SJSA1 (cell line): ENCODE results near the gene ARHGEF1. TPM values are rescaled to one million over a fixed set of nuclear protein-coding genes. Genes with fewer than 3 reads are reported as not detected.

Experiments
- DNase-seq, 2 experiments: peaks; one replicate each; pipeline ENCODE4 v3.0.0-alpha.2; 2015 to 2020; ENCODE audit warnings: low spot score in 2 of 2, low read depth in 1 of 2
- H3K27ac ChIP-seq: fragments of 250-450 bp; sonication (Bioruptor Pico); 2 replicates; pipeline ENCODE4 v1.5.1; 2020; ENCODE audit warnings: mild to moderate bottlenecking, moderate library complexity
- H3K27me3 ChIP-seq: fragments of 250-450 bp; sonication (Bioruptor Pico); replicated peaks from 2 replicates; pipeline ENCODE4 v1.5.1; 2020; ENCODE audit warnings: mild to moderate bottlenecking, moderate library complexity
- H3K36me3 ChIP-seq: fragments of 250-450 bp; sonication (Bioruptor Pico); 2 replicates; pipeline ENCODE4 v1.5.1; 2020; ENCODE audit warnings: mild to moderate bottlenecking
- H3K4me1 ChIP-seq: fragments of 250-450 bp; sonication (Bioruptor Pico); replicated peaks from 2 replicates; pipeline ENCODE4 v1.6.1; 2021; ENCODE audit warnings: mild to moderate bottlenecking
- H3K4me3 ChIP-seq: fragments of 250-450 bp; sonication (Bioruptor Pico); 2 replicates; pipeline ENCODE4 v1.5.1; 2020; ENCODE audit warnings: mild to moderate bottlenecking
- H3K9me3 ChIP-seq: fragments of 250-450 bp; sonication (Bioruptor Pico); replicated peaks from 2 replicates; pipeline ENCODE4 v1.5.1; 2020; ENCODE audit warnings: mild to moderate bottlenecking
- total RNA-seq: library from RNA; depleted of rRNA; stranded (reverse); fragments of >200 nt; shearing (Covaris generic); gene quantifications from 2 replicates; pipeline ENCODE4 v1.2.3, GENCODE V29; 2014

The ARHGEF1 gene
- total RNA-seq, 1 experiment from 2014 or later, result 44.9 TPM

- peaks cover 9% of the 10 kb centered on the region for H3K4me1 ChIP-seq
- H3K36me3 ChIP-seq, result peaks cover 25% of the 10 kb centered on the region
- H3K9me3 ChIP-seq, result no peaks in the 10 kb centered on the region
- 0 out of 2 replicates have a peak overlapping the region, but pooled peaks have one; percentile 12 for H3K27ac ChIP-seq
- no peaks in the 10 kb centered on the region for H3K27me3 ChIP-seq
- peak overlapping the region; percentile 72 for H3K4me3 ChIP-seq
- peak in 1 of 2 experiments; percentile 30 for DNase-seq
Observed at GRCh38 chr19:41883463-41883820, 458 bp downstream of the ARHGEF1 start.

DNA sequence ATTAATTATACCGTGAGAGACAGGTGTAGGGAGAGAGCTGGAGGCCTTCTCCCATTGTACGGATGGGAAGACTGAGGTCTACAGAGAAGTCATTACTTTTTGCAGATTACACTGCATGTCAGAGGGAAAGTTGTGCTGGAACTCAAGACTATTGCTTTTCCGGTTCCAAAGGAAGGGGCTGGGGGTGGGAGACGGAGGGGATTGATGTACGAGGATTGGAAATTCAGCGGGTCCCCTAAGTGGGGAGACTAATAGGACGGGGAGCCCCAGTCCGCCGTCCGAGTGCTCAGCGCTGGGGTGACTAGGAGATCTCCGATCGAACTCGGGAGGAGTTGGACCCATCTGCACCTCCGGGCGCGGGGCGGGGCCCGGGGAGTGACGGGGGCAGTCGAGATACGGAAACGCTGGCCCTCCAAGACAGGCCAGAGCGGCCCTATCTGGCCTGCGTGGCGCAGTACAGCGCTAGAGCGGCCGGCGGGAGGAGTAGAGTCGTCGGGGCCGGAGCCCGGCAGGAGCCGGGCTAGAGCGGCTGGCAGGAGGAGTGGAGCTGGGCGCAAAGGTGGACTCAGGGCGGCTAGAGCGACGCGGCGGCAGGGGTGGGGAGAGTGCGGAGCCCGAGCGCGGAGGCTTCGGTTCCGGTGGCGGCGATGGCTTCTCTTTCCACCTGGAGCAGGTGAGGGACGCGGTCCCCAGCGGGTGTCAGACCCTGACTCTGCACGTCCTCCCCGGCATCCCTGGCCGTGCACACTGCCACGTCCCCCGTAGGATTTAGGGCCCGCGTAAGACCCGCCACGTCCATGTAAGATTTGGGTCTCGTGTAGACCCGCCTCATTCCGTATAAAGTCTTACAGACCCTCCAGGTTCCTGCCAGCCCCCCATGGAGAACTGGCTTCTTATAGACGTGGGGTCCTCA is 1.1 kb downstream of the ARHGEF1 start:
- Histone ChIP-seq H3K4me1 (peaks cover 9% of the 10 kb centered on the region), H3K36me3 (peaks cover 26% of the 10 kb centered on the region), H3K9me3 (no peaks in the 10 kb centered on the region), H3K4me3 (peak overlapping the region; percentile 72), H3K27me3 (no peaks in the 10 kb centered on the region), H3K27ac (no peak overlapping the region; the same call in 1 of the 2 replicates)
- peak; percentile 95 to 97 for DNase-seq

DNA sequence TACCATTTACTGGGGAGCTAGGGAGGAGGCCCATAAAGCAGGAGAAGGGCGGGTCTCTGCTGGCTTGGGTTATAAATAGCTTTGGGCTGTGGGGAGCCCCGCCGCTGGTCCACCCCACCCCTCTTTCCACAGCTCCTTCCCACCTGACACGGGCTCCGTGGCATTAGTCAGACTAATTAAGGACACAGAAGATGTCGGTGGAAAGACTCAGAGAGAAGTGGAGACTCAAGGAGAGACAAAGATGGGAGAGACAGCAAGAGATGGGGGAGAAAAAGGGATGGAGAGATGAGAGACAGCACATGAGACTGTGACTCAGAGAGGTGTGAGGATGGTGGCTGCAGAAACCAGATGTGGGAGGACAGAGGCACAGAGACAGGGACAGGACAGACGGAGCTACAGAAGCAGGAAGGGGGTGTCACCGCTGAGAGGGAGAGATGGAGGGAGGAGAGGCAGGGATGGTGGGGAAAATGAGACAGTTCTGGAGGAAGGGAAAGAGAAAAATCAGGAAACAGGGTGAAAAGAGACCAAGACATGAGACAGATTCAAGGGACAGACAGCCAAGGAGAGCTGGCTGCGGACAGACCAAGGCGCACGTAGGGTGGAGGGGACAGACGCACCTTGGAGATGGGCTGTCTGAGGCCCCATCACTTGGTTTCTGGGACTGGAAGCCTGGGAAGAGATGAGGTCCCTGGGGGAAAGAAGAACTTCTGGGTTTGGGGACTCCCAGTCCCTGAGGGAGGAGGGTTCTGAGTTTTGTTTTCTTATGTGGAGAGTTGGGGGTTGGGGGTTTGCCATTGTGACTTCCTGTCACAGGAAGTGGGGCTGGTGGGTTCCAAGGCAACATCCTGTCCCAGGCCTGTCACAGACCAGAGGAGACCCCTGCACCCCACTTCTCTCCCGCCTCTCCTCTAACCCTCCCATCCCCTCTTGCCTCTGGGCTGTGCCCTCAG is 4.1 kb downstream of the ARHGEF1 start:
- Histone ChIP-seq H3K4me3 (no peak overlapping the region), H3K27me3 (no peaks in the 10 kb centered on the region), H3K4me1 (peaks cover 9% of the 10 kb centered on the region), H3K27ac (no peak overlapping the region), H3K36me3 (peaks cover 49% of the 10 kb centered on the region), H3K9me3 (no peaks in the 10 kb centered on the region)
- DNase-seq, result no peak

- H3K27ac ChIP-seq, result no peak overlapping the region
- H3K27me3 ChIP-seq, result no peaks in the 10 kb centered on the region
- H3K4me3 ChIP-seq, result no peak overlapping the region
- no peak for DNase-seq
- H3K9me3 ChIP-seq, result no peaks in the 10 kb centered on the region
- H3K36me3 ChIP-seq, result peaks cover 57% of the 10 kb centered on the region
- peaks cover 5% of the 10 kb centered on the region for H3K4me1 ChIP-seq
Observed at GRCh38 chr19:41887711-41888382, 4.9 kb downstream of the ARHGEF1 start.

- Histone ChIP-seq H3K4me1 (peaks cover 5% of the 10 kb centered on the region), H3K27ac (no peak overlapping the region), H3K27me3 (no peaks in the 10 kb centered on the region), H3K4me3 (no peak overlapping the region), H3K36me3 (peaks cover 56% of the 10 kb centered on the region), H3K9me3 (no peaks in the 10 kb centered on the region)
- no peak for DNase-seq
Observed at GRCh38 chr19:41888926-41889325, 5.9 kb downstream of the ARHGEF1 start.

- Histone ChIP-seq H3K27ac (no peak overlapping the region), H3K4me1 (peaks cover 1% of the 10 kb centered on the region), H3K4me3 (no peak overlapping the region), H3K9me3 (no peaks in the 10 kb centered on the region), H3K36me3 (peaks cover 58% of the 10 kb centered on the region), H3K27me3 (no peaks in the 10 kb centered on the region)
- no peak for DNase-seq
Observed at GRCh38 chr19:41889896-41890295, 6.9 kb downstream of the ARHGEF1 start.

DNA sequence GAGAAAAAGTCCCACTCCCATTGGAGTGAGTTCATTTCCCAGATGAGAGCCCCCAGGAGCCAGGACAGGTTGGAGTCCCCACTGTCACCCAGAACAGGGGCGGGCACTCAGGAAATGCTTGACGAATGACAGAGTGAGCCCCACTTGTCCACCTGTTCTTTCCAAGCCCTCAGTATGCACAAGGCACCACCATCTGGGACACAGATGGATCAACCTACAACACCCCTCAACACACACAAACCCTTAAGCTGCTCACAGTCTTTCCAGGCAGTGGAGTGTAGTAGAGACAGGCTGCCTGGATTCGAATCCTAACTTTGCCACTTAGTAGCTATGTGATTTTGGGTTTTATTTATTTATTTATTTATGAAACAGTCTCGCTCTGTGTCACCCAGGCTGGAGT is 8.0 kb downstream of the ARHGEF1 start:
- H3K36me3 ChIP-seq, result peaks cover 63% of the 10 kb centered on the region
- no peaks in the 10 kb centered on the region for H3K4me1 ChIP-seq
- DNase-seq, result no peak
- H3K9me3 ChIP-seq, result no peaks in the 10 kb centered on the region
- no peaks in the 10 kb centered on the region for H3K27me3 ChIP-seq
- H3K27ac ChIP-seq, result no peak overlapping the region
- no peak overlapping the region for H3K4me3 ChIP-seq

- peaks cover 64% of the 10 kb centered on the region for H3K36me3 ChIP-seq
- no peak overlapping the region for H3K4me3 ChIP-seq
- H3K27ac ChIP-seq, result no peak overlapping the region
- no peaks in the 10 kb centered on the region for H3K27me3 ChIP-seq
- H3K9me3 ChIP-seq, result no peaks in the 10 kb centered on the region
- H3K4me1 ChIP-seq, result no peaks in the 10 kb centered on the region
- DNase-seq, result no peak
Observed at GRCh38 chr19:41892173-41892902, 9.4 kb downstream of the ARHGEF1 start.

DNA sequence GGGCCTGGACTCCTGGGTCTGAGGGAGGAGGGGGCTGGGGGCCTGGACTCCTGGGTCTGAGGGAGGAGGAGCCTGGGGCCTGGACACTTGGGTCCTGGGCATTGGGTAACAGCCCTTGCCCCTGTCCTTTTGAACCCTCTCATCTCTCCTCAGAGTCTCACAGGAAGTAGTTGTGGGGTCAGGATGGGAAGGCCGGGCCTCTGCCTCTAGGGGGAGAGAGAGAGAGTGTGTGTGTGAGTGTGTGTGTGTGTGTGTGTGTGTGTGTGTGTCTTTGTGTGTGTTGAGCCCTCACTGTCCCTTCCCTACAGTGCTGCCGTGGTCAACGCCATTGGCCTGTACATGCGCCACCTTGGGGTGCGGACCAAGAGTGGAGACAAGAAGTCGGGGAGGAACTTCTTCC is 10.9 kb downstream of the ARHGEF1 start:
- H3K36me3 ChIP-seq, result peaks cover 68% of the 10 kb centered on the region
- H3K9me3 ChIP-seq, result no peaks in the 10 kb centered on the region
- no peaks in the 10 kb centered on the region for H3K27me3 ChIP-seq
- no peaks in the 10 kb centered on the region for H3K4me1 ChIP-seq
- H3K27ac ChIP-seq, result no peak overlapping the region
- no peak for DNase-seq
- H3K4me3 ChIP-seq, result no peak overlapping the region

GRCh38 chr19:41894350-41894749 is 11.4 kb downstream of the ARHGEF1 start:
- Histone ChIP-seq H3K9me3 (no peaks in the 10 kb centered on the region), H3K36me3 (peaks cover 67% of the 10 kb centered on the region), H3K27ac (no peak overlapping the region), H3K4me1 (no peaks in the 10 kb centered on the region), H3K4me3 (no peak overlapping the region), H3K27me3 (no peaks in the 10 kb centered on the region)
- DNase-seq, result no peak

GRCh38 chr19:41895745-41896580 is 13.0 kb downstream of the ARHGEF1 start:
- Histone ChIP-seq H3K9me3 (no peaks in the 10 kb centered on the region), H3K4me1 (no peaks in the 10 kb centered on the region), H3K27ac (no peak overlapping the region), H3K27me3 (no peaks in the 10 kb centered on the region), H3K4me3 (no peak overlapping the region), H3K36me3 (peaks cover 71% of the 10 kb centered on the region)
- no peak for DNase-seq

DNA sequence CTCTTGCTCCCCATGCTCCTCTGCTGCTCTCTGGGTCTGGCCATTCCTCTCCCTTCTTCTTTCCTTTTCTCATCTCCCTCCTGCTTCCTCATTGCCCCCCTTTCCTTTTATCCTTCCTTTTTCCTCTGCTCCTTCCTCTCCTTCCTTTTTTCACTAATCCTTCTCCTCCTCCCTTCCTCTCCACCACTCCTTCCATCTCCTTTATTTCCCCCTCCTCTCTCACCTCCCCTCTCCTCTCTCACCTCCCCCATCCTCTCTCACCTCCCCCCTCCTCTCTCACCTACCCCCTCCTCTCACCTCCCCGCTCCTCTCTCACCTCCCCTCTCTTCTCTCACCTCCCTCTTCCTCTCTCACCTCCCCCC is 13.6 kb downstream of the ARHGEF1 start:
- Histone ChIP-seq H3K9me3 (no peaks in the 10 kb centered on the region), H3K36me3 (peaks cover 71% of the 10 kb centered on the region), H3K27me3 (no peaks in the 10 kb centered on the region), H3K4me1 (no peaks in the 10 kb centered on the region), H3K4me3 (no peak overlapping the region), H3K27ac (no peak overlapping the region)
- DNase-seq, result no peak
